NCI-H748 treated with DMSO at 0.1 percent for 48 hours (cell line): Measurements from ENCODE around the gene MORN1.

ENCODE experiments used
- DNase-seq: peaks from one replicate; lab custom pipeline; 2025; lab: John Stamatoyannopoulos, UW

The MORN1 gene

GRCh38 chr1:2292725-2293450 lies 98.5 kb downstream of the MORN1 start:
- DNase-seq, result no peak

GRCh38 chr1:2291577-2291976 lies 99.8 kb downstream of the MORN1 start:
- no peak for DNase-seq

GRCh38 chr1:2290595-2291510 lies 100.5 kb downstream of the MORN1 start:
- DNase-seq, result no peak

GRCh38 chr1:2290171-2290578 lies 101.2 kb downstream of the MORN1 start:
- no peak for DNase-seq

- DNase-seq, result no peak
Observed at GRCh38 chr1:2289607-2290006, 101.7 kb downstream of the MORN1 start.

GRCh38 chr1:2288816-2289536 lies 102.4 kb downstream of the MORN1 start:
- DNase-seq, result no peak

- no peak for DNase-seq
Observed at GRCh38 chr1:2288311-2288710, 103.0 kb downstream of the MORN1 start.

GRCh38 chr1:2287649-2288048 lies 103.7 kb downstream of the MORN1 start:
- DNase-seq, result no peak

GRCh38 chr1:2286923-2287322 lies 104.4 kb downstream of the MORN1 start:
- DNase-seq, result no peak

GRCh38 chr1:2284932-2285331 lies 106.4 kb downstream of the MORN1 start:
- no peak for DNase-seq

GRCh38 chr1:2283991-2284895 lies 107.1 kb downstream of the MORN1 start:
- DNase-seq, result no peak

- no peak for DNase-seq
Observed at GRCh38 chr1:2283371-2283990, 107.9 kb downstream of the MORN1 start.

- DNase-seq, result no peak
Observed at GRCh38 chr1:2282556-2283270, 108.6 kb downstream of the MORN1 start.

GRCh38 chr1:2279817-2280216 lies 111.5 kb downstream of the MORN1 start:
- no peak for DNase-seq

GRCh38 chr1:2279210-2279639 lies 112.1 kb downstream of the MORN1 start:
- DNase-seq, result no peak

- no peak for DNase-seq
Observed at GRCh38 chr1:2278591-2279209, 112.7 kb downstream of the MORN1 start.

GRCh38 chr1:2277741-2278488 lies 113.4 kb downstream of the MORN1 start:
- no peak for DNase-seq

GRCh38 chr1:2276803-2277580 lies 114.4 kb downstream of the MORN1 start:
- no peak for DNase-seq
